Peyer's patch (tissue), 4 donors: ENCODE results near the gene CDKN1A.

Experiments
- POLR2A ChIP-seq, 2 donors: fragments of 450-650 bp; IDR thresholded peaks; one replicate each; pipeline ENCODE4 v1.5.1; 2017; ENCODE audit warnings: antibody characterized with exemption in 2 of 2, mild to moderate bottlenecking in 2 of 2, moderate library complexity in 2 of 2
- TF ChIP-seq, protein P1 (sequence below), 6 experiments: fragments of 450-650 bp in 4 of 6; fragments of 200-600 bp in 2 of 6; sonication (generic) in 1 of 6; IDR thresholded peaks; one replicate each; pipeline ENCODE4 v1.5.1; 2017 to 2019; ENCODE audit warnings: antibody characterized with exemption in 6 of 6, mild to moderate bottlenecking in 3 of 6, moderate library complexity in 1 of 6

DNA sequence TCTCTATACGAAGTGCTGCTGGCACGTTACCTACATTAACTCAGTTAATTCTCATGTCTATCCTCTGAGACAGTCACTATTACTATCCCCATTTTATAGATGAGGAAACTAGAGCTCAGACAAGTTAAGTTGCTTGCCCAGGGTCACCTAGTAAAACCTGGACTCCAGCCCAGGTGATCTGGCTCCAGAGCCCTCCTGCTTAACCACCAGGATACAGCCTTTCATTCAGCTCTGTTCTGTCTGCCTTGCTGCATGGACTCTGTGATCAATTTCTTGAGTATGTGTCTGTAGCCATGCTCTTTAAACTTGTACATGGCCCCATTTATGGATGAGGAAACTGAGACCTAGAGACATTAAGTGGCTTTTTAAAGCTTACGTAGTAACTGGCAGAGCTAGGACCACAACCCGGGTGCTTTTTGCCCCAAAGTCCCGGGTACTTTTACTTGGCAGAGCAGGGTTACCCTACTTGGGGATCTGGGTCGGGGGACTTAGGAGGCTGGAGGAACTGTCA, 4.7 kb downstream of the CDKN1A start:
- TF ChIP-seq, protein P1, sequence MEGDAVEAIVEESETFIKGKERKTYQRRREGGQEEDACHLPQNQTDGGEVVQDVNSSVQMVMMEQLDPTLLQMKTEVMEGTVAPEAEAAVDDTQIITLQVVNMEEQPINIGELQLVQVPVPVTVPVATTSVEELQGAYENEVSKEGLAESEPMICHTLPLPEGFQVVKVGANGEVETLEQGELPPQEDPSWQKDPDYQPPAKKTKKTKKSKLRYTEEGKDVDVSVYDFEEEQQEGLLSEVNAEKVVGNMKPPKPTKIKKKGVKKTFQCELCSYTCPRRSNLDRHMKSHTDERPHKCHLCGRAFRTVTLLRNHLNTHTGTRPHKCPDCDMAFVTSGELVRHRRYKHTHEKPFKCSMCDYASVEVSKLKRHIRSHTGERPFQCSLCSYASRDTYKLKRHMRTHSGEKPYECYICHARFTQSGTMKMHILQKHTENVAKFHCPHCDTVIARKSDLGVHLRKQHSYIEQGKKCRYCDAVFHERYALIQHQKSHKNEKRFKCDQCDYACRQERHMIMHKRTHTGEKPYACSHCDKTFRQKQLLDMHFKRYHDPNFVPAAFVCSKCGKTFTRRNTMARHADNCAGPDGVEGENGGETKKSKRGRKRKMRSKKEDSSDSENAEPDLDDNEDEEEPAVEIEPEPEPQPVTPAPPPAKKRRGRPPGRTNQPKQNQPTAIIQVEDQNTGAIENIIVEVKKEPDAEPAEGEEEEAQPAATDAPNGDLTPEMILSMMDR (IDR thresholded peaks at IDR 0.05) = no peak
- no peak for TF ChIP-seq POLR2A (IDR thresholded peaks at IDR 0.05)
